AG09319 (cell line): Measurements from ENCODE around the gene PACC1.

Experiments
- DNase-seq: peaks from one replicate; pipeline ENCODE4 v3.0.0-alpha.2; 2010; ENCODE audit warnings: low read depth; ENCODE audit errors: extremely low read depth
- TF ChIP-seq, protein P1 (sequence below): IDR thresholded peaks from 2 replicates; pipeline ENCODE4 v1.5.1; 2011; ENCODE audit warnings: low read depth, mild to moderate bottlenecking, inconsistent platforms, low read length, moderate library complexity

PACC1 gene

DNA sequence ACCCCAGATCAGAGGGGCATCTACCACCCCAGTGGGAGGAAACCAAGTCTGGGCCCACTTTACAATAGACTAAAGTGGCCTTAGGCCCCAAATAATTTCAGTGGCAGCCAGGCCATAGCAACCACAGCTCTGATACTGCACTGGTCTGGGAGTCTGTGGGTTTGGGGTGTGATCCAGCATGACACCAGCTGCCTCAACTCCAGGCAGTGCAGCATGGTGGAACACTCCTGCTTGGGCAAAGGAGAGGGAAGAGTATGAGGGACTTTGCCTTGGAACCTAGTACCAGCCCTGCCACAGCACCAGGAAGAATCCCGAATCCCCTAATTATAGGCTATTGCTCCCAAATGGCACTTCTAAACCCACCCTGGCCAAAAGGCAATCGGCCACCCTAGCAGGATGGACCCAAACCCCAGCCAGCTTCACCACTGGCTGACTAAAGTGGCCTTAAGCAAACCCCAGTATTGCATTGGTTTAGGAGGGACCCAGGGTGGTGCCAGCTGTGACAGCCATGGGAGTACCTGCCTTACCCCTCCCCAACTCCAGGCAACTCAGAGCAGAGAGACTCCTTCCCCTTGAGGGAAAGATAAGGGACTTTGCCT is 47.1 kb downstream of the PACC1 start:
- no peak for DNase-seq
- TF ChIP-seq, protein P1, sequence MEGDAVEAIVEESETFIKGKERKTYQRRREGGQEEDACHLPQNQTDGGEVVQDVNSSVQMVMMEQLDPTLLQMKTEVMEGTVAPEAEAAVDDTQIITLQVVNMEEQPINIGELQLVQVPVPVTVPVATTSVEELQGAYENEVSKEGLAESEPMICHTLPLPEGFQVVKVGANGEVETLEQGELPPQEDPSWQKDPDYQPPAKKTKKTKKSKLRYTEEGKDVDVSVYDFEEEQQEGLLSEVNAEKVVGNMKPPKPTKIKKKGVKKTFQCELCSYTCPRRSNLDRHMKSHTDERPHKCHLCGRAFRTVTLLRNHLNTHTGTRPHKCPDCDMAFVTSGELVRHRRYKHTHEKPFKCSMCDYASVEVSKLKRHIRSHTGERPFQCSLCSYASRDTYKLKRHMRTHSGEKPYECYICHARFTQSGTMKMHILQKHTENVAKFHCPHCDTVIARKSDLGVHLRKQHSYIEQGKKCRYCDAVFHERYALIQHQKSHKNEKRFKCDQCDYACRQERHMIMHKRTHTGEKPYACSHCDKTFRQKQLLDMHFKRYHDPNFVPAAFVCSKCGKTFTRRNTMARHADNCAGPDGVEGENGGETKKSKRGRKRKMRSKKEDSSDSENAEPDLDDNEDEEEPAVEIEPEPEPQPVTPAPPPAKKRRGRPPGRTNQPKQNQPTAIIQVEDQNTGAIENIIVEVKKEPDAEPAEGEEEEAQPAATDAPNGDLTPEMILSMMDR = no peak

DNA sequence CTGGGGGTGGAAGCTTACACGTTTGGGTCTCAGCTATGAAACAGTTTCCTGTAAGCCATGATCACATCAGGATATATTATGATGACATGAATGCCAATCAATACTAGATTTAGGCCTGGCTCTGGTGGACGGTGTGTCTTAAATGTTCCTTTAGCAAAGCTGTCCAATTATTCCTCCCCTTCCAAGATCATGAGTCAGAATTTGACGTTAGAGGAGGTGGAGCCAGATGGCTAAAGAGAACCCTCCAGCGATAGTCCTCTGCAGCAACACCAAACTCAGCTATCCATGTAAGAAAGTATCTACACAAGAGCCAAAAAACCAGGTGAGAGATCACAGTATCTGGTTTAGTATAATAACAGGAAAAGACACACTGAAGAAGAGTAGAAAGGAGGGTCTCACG is 47.8 kb downstream of the PACC1 start:
- DNase-seq = no peak
- TF ChIP-seq, protein P1 = no peak

DNA sequence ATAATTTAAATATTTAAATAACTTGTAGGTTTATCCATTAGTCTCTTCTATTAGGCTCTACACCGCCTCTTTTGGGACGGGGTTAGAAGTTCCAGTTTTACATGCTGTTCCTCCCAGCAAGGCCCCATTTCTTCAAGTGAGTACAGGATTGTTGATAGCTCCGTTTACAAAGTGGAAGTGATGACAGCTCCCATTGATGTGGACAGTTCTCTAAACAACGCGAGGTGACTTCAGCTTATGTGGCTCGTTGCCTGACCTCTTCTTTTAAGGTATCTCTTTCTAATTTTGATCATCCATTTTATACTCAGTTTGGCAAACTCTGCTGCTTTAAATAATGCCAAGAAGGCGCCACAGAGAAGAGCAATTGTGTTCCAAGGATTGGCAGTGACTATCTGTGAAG is 49.7 kb downstream of the PACC1 start:
- no peak for DNase-seq
- TF ChIP-seq, protein P1 = no peak

DNA sequence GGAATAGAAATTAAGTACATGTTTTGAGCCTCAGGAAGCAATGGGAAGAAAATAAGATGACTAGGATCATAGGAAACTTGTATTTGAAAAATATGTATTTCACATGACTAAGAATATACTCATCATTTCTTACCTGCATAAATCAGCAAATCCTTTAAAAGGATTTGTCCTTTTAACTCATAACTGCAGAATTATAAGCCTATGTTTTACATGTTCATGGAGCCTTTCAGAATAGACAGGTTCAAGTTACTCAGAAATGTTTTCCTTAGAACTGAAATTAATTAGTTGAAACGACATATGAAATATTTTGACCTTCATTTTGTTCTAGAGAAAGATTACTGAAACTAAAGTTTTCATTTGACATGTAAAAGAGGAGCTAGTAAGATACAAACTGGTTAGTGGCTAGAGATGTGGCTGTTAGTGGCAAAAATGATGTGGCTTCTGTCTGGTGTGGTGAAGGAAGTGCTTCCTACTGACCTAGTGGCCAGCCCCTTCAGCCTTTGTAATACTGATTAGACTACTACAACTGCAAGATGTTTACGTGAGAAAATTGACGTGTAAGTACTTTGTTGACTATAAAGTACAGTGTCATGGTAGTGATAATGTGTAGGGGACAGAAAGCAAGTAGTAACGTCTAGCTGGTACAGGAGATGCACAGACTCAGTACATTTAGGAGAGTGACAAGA is 54.7 kb downstream of the PACC1 start:
- no peak for DNase-seq
- TF ChIP-seq, protein P1 = no peak

DNA sequence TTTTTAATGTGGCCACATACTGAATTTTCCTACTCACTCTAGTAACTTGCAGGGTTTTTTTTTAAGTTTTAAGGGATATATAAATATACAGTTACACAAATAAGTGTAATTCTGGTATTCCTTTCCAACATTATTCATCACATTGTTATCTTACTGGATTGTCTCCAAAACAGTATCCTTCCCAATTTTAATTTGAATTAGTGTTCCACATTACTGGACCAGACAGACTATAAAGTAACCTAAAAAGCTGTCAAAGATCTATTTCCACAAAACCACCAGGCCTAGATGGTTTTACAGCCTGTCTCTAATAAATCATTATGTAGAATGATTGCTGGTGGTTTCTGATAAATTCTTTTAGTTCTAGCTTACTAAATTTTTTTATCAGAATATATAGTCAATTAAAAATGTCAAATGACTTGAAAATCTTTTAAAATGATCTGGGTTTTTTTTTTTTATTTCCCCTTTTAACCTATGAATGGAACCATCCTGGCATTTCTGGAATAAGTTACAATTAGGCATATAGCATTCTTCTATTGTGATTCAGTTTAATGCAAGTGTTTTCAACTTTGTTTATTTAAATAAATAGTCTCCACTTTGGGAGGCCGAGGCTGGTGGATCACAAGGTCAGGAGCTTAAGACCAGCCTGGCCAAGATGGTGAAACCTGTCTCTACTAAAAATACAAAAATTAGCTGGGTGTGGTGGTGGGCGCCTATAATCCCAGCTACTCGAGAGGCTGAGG is 59.3 kb downstream of the PACC1 start:
- TF ChIP-seq, protein P1 = no peak
- DNase-seq = no peak

DNA sequence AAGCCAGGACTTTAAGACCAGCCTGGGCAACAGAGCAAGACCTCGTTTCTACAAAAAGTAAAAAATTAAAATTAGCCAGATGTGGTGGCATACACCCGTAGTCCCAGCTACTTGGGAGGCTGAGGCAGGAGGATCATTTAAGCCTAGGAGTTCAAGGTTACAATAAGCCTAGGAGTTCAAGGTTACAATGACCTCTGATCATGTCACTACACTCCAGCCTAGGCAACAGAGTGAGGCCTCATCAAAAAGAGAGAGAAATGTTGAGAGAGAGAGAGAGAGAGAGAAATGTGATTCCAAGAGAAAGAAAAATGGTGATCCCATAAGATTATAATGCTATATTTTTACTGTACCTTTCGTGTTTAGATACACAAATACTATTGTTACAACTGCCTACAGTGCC is 60.2 kb downstream of the PACC1 start:
- TF ChIP-seq, protein P1 = no peak
- DNase-seq = no peak

DNA sequence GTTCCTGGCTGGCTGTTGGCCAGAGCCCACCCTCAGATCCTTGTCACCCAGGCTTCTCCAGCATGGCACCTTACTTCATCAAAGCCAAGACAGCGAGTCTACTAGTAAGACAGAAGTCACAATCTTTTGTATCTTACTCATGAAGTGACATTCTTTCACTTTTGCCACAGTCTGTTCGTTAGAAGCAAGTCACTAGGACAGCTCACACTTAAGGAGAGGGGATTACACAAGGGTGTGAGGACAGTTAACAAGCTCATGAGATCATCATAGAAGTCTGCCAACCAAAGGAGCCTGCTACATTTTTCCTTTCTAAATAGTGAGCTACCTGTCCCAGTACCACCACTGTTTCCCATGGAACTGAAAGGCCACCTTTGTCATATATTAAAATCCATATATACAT is 61.5 kb downstream of the PACC1 start:
- DNase-seq = no peak

More for the DNA sequence above, 61.5 kb downstream of the PACC1 start:
- TF ChIP-seq, protein P1 = no peak
